ENCODE measurements around the gene RAD51B.

Gene RAD51B

GRCh38 chr14:68373847-68374444 lies 554.4 kb downstream of the RAD51B start:
- no peak for DNase-seq

- DNase-seq: no peak
Measured at GRCh38 chr14:68374682-68375081, 555.1 kb downstream of the RAD51B start.

GRCh38 chr14:68375376-68375775 lies 555.8 kb downstream of the RAD51B start:
- DNase-seq: no peak

- no peak for DNase-seq
Measured at GRCh38 chr14:68376067-68376779, 556.6 kb downstream of the RAD51B start.

- no peak for DNase-seq
Measured at GRCh38 chr14:68377006-68377405, 557.4 kb downstream of the RAD51B start.

- DNase-seq: peak; percentile 6
Measured at GRCh38 chr14:68377459-68377858, 557.9 kb downstream of the RAD51B start.

GRCh38 chr14:68379510-68380328 lies 560.1 kb downstream of the RAD51B start:
- peak; percentile 24 for DNase-seq

- DNase-seq: no peak
Measured at GRCh38 chr14:68380329-68380741, 560.8 kb downstream of the RAD51B start.

GRCh38 chr14:68384335-68384734 lies 564.8 kb downstream of the RAD51B start:
- DNase-seq: no peak

- DNase-seq: no peak
Measured at GRCh38 chr14:68384881-68385280, 565.3 kb downstream of the RAD51B start.

- DNase-seq: no peak
Measured at GRCh38 chr14:68386446-68386845, 566.9 kb downstream of the RAD51B start.

GRCh38 chr14:68386950-68387779 lies 567.6 kb downstream of the RAD51B start:
- DNase-seq: no peak

GRCh38 chr14:68389943-68390342 lies 570.4 kb downstream of the RAD51B start:
- DNase-seq: no peak

GRCh38 chr14:68390741-68391140 lies 571.2 kb downstream of the RAD51B start:
- DNase-seq: no peak

- no peak for DNase-seq
Measured at GRCh38 chr14:68391311-68392014, 571.9 kb downstream of the RAD51B start.

- no peak for DNase-seq
Measured at GRCh38 chr14:68392393-68393141, 573.0 kb downstream of the RAD51B start.

- DNase-seq: no peak
Measured at GRCh38 chr14:68393259-68393658, 573.7 kb downstream of the RAD51B start.

- no peak for DNase-seq
Measured at GRCh38 chr14:68394118-68394763, 574.7 kb downstream of the RAD51B start.

- no peak for DNase-seq
Measured at GRCh38 chr14:68394764-68395143, 575.2 kb downstream of the RAD51B start.

- DNase-seq: no peak
Measured at GRCh38 chr14:68395604-68396003, 576.0 kb downstream of the RAD51B start.

- DNase-seq: no peak
Measured at GRCh38 chr14:68396461-68396860, 576.9 kb downstream of the RAD51B start.

Measured in DMS53 (cell line).